GM18951 (cell line): ENCODE results near the gene SERPINA5.

Source experiments
- POLR2A ChIP-seq: IDR thresholded peaks from 4 replicates; pipeline ENCODE4 v1.6.1; 2011; ENCODE audit warnings: mild to moderate bottlenecking; ENCODE audit not compliant: insufficient read length, insufficient read depth; ENCODE audit errors: extremely low read depth
- in situ Hi-C: fragments of 300-500 bp; cut with MboI; formaldehyde crosslinking; loops from one replicate; pipeline ENCODE4 v1.12.0; 2022; ENCODE audit warnings: low sequenced_read_pairs, mixed read lengths, inconsistent platforms; ENCODE audit not compliant: unreplicated experiment

The SERPINA5 gene

DNA sequence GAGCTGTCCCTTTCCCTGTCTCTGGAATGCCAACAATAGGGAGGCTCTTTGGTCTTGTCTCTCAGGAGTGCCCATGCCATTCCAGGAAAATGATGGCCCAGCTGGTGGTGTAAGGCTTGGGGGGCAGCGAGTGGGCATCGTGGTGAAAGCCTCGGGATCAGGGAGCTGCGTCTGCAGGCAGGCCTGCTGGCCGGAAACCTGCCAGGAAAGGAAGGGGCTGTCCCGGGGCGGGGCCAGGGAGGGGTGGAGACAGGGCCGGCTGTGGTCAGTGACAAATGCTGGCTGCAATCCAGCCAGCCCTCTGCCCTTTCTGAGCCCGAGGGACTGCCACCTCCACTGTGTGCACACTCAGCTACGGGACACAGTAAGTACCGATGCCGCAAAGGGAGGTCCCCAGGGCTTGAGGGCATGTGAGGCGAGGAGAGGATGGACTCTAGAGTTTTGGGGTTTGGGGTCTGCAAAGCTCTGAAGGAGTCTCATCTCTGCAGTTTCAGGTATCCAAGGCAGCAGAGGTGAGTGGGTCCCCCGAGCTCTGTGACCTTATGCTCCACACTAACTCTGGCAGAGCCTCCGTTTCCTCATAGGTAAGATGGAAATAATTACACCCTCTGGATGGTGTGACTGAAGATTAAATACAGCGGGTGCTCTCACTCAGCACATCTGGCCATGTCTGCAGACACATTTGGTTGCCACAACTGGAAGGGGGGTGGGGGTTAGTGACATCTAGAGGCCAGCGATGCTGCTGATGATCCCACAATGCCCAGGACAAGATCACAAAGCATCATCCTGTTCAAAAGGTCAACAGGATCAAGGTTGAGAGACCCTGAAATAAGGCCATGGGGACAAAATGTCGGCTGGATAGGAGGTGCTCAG is at the start of gene SERPINA5:
Gene SERPINA5 (plus strand): TSS at position 300 of the 873 bp plus-strand sequence. CDS start 5,937 bp downstream, outside the sequence.
- in situ Hi-C loops = no loop called here
- TF ChIP-seq POLR2A = no peak

DNA sequence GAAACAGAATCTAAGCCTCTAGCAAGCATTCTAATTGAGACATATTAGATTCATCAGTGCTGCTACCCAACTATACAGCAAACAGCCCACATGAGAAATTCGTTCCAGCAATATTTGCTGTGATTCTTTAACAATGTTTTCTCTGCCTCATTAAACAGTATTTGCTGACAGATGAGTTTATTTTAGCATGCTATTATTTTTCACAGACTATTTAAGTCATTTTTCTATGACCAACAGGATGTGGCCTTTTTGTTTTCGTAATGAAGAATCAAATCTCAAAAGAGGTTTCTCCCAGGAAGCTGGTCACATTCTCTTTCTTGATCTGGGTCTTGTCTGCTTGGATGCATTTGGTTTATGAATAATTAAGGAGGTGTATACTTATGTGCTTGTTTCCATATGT is 48.8 kb upstream of the SERPINA5 start:
- in situ Hi-C loops = no loop called here
- TF ChIP-seq POLR2A = no peak

GRCh38 chr14:94535506-94535905 is 45.7 kb upstream of the SERPINA5 start:
- no peak for TF ChIP-seq POLR2A
- in situ Hi-C loops = no loop called here

DNA sequence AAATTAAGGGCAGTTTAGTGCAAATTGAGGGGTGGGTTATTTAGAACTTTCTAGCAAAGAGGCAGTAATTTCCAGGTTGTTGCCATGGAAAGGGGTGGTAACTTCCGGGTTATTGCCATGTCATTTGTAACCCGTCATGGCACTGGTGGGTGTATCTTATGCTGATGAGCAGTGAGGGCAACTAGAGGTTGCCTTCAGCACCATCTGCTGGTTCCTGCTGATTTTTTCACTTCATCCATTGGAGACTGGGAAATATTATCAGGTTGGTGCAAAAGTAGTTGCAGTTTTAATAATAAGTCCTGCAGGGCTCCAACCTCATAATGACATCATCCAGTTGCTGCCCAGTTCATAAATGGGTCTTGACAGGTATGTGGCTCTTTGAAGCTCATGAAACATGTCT is 44.4 kb upstream of the SERPINA5 start:
- TF ChIP-seq POLR2A = no peak
- in situ Hi-C loops = no loop called here

GRCh38 chr14:94538070-94538740 is 43.0 kb upstream of the SERPINA5 start:
- no peak for TF ChIP-seq POLR2A
- in situ Hi-C loops = no loop called here

GRCh38 chr14:94539181-94539580 is 42.0 kb upstream of the SERPINA5 start:
- in situ Hi-C loops = no loop called here
- no peak for TF ChIP-seq POLR2A

DNA sequence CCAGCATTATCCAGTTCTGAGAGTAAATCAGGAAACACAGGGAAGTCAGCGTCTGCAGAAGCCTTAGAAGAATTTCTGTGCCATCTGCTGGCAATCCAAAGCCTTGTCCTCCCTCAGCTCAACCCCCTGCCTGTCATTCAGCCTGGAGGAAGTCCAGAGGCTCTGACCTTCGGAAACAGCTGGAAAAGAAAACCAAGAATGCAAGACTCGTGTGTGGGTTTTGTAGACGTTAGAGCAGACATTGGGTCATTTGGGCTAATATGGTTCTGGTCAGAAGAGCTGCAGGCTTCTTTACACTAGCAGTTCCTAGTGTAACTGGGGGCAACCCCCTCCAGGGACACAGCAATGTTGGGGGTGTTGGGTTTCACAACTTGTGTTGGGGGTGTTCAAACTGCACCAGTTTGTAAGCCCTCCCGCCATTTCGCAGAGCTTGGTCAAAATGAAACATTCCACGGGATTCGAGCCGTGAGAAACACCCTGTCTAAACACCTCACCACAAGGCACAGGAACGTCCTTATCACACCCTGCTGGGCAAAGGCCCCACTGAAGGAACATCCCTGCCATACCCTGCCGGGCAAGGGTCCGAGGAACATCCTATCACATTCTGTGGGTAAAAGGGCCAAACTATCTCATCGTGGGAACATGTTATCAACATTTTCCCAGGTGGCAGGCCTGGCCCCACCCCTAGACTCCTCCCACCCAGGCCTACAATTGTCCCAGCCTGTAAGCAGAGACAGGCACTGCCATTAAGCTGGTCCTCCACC is 41.0 kb upstream of the SERPINA5 start:
- no peak for TF ChIP-seq POLR2A
- in situ Hi-C loops = loop anchor here (10.0 kb wide), 1 partner anchor 105 kb away; no protein-coding TSS in a partner anchor

GRCh38 chr14:94541234-94541975 is 39.8 kb upstream of the SERPINA5 start:
- in situ Hi-C loops = loop anchor here (10.0 kb wide), 1 partner anchor 107 kb away; no protein-coding TSS in a partner anchor

GRCh38 chr14:94542111-94542810 is 39.0 kb upstream of the SERPINA5 start:
- TF ChIP-seq POLR2A = no peak
- in situ Hi-C loops = loop anchor here (10.0 kb wide), 1 partner anchor 107 kb away; no protein-coding TSS in a partner anchor

More at GRCh38 chr14:94541234-94541975, 39.8 kb upstream of the SERPINA5 start:
- no peak for TF ChIP-seq POLR2A

GRCh38 chr14:94542811-94543440 is 38.3 kb upstream of the SERPINA5 start:
- in situ Hi-C loops = loop anchor here (10.0 kb wide), 1 partner anchor 108 kb away; no protein-coding TSS in a partner anchor
- TF ChIP-seq POLR2A = no peak

GRCh38 chr14:94543449-94544124 is 37.6 kb upstream of the SERPINA5 start:
- TF ChIP-seq POLR2A = no peak
- in situ Hi-C loops = loop anchor here (10.0 kb wide), 1 partner anchor 109 kb away; no protein-coding TSS in a partner anchor
